BLaER1 treated with 17β-estradiol and CSF1 and Interleukin-3, amounts not matched to agents 10 nM and 100 nM (cell line): ENCODE measurements around the gene RFPL1.

ENCODE experiments used
- H3K27ac ChIP-seq, 11 experiments: shearing (Covaris generic); formaldehyde crosslinking; 2 replicates each; pipeline ENCODE4 v1.8.1; 2022
- H3K27me3 ChIP-seq, 11 experiments: shearing (Covaris generic); formaldehyde crosslinking; 2 replicates each; pipeline ENCODE4 v1.8.1; 2022
- H3K36me3 ChIP-seq, 11 experiments: shearing (Covaris generic); formaldehyde crosslinking; 2 replicates each; pipeline ENCODE4 v1.8.1; 2022
- H3K4me1 ChIP-seq, 10 experiments: shearing (Covaris generic); formaldehyde crosslinking; 2 replicates each; pipeline ENCODE4 v1.8.1; 2022
- H3K4me2 ChIP-seq, 11 experiments: shearing (Covaris generic); formaldehyde crosslinking; 2 replicates each; pipeline ENCODE4 v1.8.1; 2022
- H3K4me3 ChIP-seq, 10 experiments: shearing (Covaris generic); formaldehyde crosslinking; 2 replicates each; pipeline ENCODE4 v1.8.1; 2022
- H3K9ac ChIP-seq, 11 experiments: shearing (Covaris generic); formaldehyde crosslinking; 2 replicates each; pipeline ENCODE4 v1.8.1; 2022
- H3K9me3 ChIP-seq, 11 experiments: shearing (Covaris generic); formaldehyde crosslinking; replicated peaks in 1 of 11; 2 replicates each; pipeline ENCODE4 v1.8.1; 2022
- H4K20me1 ChIP-seq, 11 experiments: shearing (Covaris generic); formaldehyde crosslinking; 2 replicates each; pipeline ENCODE4 v1.8.1; 2022
- Cebpa-rat ChIP-seq, 11 experiments: shearing (Covaris generic); IDR thresholded peaks; 2 replicates each; pipeline ENCODE4 v1.8.1; 2022

RFPL1 gene

GRCh38 chr22:29480262-29480511, 41.8 kb downstream of the RFPL1 start:
- Histone ChIP-seq H3K4me3 (no peak overlapping the region), H3K4me1 (peaks cover 23 to 39% (median 30%) of the 10 kb centered on the region in 10 experiments), H3K36me3 (no peaks in the 10 kb centered on the region), H3K9ac (no peak overlapping the region), H3K27ac (no peak overlapping the region), H3K4me2 (no peak overlapping the region), H4K20me1 (peaks cover 0 to 41% (median 9%) of the 10 kb centered on the region in 11 experiments; a peak in 9 of 22 replicates), H3K27me3 (peaks cover 18 to 31% (median 20%) of the 10 kb centered on the region in 11 experiments), H3K9me3 (peaks cover 0 to 14% (median 7%) of the 10 kb centered on the region in 11 experiments; a peak in 8 of 22 replicates)
- no peak for TF ChIP-seq Cebpa-rat (IDR thresholded peaks at IDR 0.05)

DNA sequence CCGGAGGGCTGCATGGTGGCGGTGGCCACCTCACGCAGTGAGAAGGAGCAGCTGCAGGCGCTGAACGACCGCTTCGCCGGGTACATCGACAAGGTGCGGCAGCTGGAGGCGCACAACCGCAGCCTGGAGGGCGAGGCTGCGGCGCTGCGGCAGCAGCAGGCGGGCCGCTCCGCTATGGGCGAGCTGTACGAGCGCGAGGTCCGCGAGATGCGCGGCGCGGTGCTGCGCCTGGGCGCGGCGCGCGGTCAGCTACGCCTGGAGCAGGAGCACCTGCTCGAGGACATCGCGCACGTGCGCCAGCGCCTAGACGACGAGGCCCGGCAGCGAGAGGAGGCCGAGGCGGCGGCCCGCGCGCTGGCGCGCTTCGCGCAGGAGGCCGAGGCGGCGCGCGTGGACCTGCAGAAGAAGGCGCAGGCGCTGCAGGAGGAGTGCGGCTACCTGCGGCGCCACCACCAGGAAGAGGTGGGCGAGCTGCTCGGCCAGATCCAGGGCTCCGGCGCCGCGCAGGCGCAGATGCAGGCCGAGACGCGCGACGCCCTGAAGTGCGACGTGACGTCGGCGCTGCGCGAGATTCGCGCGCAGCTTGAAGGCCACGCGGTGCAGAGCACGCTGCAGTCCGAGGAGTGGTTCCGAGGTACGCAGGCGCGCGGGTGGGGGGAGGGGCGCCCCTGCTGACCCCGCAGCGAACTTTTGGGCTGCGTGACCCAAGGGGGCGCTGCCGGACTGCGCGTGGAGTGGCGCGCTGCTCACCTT, 42.3 kb downstream of the RFPL1 start:
- no peak overlapping the region for H3K27ac ChIP-seq
- peaks cover 0 to 14% (median 7%) of the 10 kb centered on the region in 11 experiments; a peak in 8 of 22 replicates for H3K9me3 ChIP-seq
- no peak overlapping the region for H3K9ac ChIP-seq
- no peak overlapping the region for H3K4me2 ChIP-seq
- H3K4me3 ChIP-seq: no peak overlapping the region
- H4K20me1 ChIP-seq: peaks cover 0 to 37% (median 6%) of the 10 kb centered on the region in 11 experiments; a peak in 8 of 22 replicates
- TF ChIP-seq Cebpa-rat (IDR thresholded peaks at IDR 0.05): no peak
- peaks cover 18 to 34% (median 27%) of the 10 kb centered on the region in 10 experiments for H3K4me1 ChIP-seq
- H3K36me3 ChIP-seq: no peaks in the 10 kb centered on the region
- peaks cover 18 to 31% (median 20%) of the 10 kb centered on the region in 11 experiments for H3K27me3 ChIP-seq

- Histone ChIP-seq H3K4me3 (no peak overlapping the region), H4K20me1 (peaks cover 0 to 32% (median 6%) of the 10 kb centered on the region in 11 experiments; a peak in 8 of 22 replicates), H3K4me1 (peaks cover 11 to 27% (median 20%) of the 10 kb centered on the region in 10 experiments), H3K4me2 (peak overlapping the region in 1 of 11 experiments; percentile 52; a peak in 3 of 22 replicates), H3K9me3 (peaks cover 0 to 14% (median 7%) of the 10 kb centered on the region in 11 experiments; a peak in 8 of 22 replicates), H3K27ac (no peak overlapping the region), H3K36me3 (no peaks in the 10 kb centered on the region), H3K9ac (no peak overlapping the region), H3K27me3 (peaks cover 18 to 31% (median 20%) of the 10 kb centered on the region in 11 experiments)
- no peak for TF ChIP-seq Cebpa-rat (IDR thresholded peaks at IDR 0.05)
Observed at GRCh38 chr22:29481265-29482000, 43.0 kb downstream of the RFPL1 start.

DNA sequence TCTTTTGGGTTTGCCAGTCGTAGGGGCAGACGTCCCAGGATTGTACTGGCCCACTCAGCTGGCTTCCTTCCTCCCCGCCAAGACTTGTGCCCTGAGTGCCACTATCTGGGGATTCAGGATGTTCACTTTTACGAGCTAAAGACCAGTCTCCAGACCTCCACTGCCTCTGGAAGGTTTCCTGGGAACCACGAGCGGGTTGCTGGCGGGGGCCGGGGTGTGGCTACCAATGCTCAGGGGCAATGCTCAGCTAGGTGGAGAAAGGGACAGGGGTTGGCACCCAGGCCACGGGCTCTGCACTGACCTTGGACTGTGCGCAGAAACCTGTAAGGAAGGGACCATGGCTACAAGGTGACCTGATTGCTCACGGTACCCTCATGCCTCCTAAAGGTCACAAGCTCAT, 43.9 kb downstream of the RFPL1 start:
- H3K9me3 ChIP-seq: peaks cover 0 to 14% (median 7%) of the 10 kb centered on the region in 11 experiments; a peak in 8 of 22 replicates
- no peak overlapping the region for H3K27ac ChIP-seq
- H3K36me3 ChIP-seq: no peaks in the 10 kb centered on the region
- H4K20me1 ChIP-seq: peaks cover 0 to 32% (median 6%) of the 10 kb centered on the region in 11 experiments; a peak in 7 of 22 replicates
- no peak overlapping the region for H3K9ac ChIP-seq
- H3K4me3 ChIP-seq: no peak overlapping the region
- H3K27me3 ChIP-seq: peaks cover 18 to 26% (median 20%) of the 10 kb centered on the region in 11 experiments
- no peak overlapping the region for H3K4me2 ChIP-seq
- H3K4me1 ChIP-seq: peaks cover 9 to 26% (median 20%) of the 10 kb centered on the region in 10 experiments
- no peak for TF ChIP-seq Cebpa-rat (IDR thresholded peaks at IDR 0.05)

GRCh38 chr22:29482726-29483125, 44.3 kb downstream of the RFPL1 start:
- Histone ChIP-seq H3K4me1 (peaks cover 8 to 28% (median 19%) of the 10 kb centered on the region in 10 experiments), H3K27ac (no peak overlapping the region), H3K4me2 (no peak overlapping the region), H3K27me3 (peaks cover 18 to 26% (median 20%) of the 10 kb centered on the region in 11 experiments), H3K9me3 (peaks cover 0 to 14% (median 7%) of the 10 kb centered on the region in 11 experiments; a peak in 8 of 22 replicates), H3K4me3 (no peak overlapping the region), H4K20me1 (peaks cover 0 to 29% (median 6%) of the 10 kb centered on the region in 11 experiments; a peak in 7 of 22 replicates), H3K36me3 (no peaks in the 10 kb centered on the region), H3K9ac (no peak overlapping the region)
- no peak for TF ChIP-seq Cebpa-rat (IDR thresholded peaks at IDR 0.05)

GRCh38 chr22:29483254-29483653, 44.9 kb downstream of the RFPL1 start:
- H3K9ac ChIP-seq: no peak overlapping the region
- H3K4me3 ChIP-seq: no peak overlapping the region
- H3K4me1 ChIP-seq: peaks cover 2 to 28% (median 17%) of the 10 kb centered on the region in 10 experiments; a peak in 19 of 20 replicates
- H3K27ac ChIP-seq: no peak overlapping the region
- peaks cover 0 to 24% (median 3%) of the 10 kb centered on the region in 11 experiments; a peak in 5 of 22 replicates for H4K20me1 ChIP-seq
- peaks cover 18 to 26% (median 20%) of the 10 kb centered on the region in 11 experiments for H3K27me3 ChIP-seq
- no peaks in the 10 kb centered on the region for H3K36me3 ChIP-seq
- TF ChIP-seq Cebpa-rat (IDR thresholded peaks at IDR 0.05): no peak
- peaks cover 0 to 14% (median 7%) of the 10 kb centered on the region in 11 experiments; a peak in 8 of 22 replicates for H3K9me3 ChIP-seq
- H3K4me2 ChIP-seq: no peak overlapping the region

- TF ChIP-seq Cebpa-rat (IDR thresholded peaks at IDR 0.05): no peak
- Histone ChIP-seq H3K4me3 (no peak overlapping the region), H3K4me1 (peaks cover 14 to 36% (median 27%) of the 10 kb centered on the region in 10 experiments), H3K36me3 (no peaks in the 10 kb centered on the region), H4K20me1 (peaks cover 0 to 15% (median 0%) of the 10 kb centered on the region in 11 experiments; a peak in 3 of 22 replicates), H3K27ac (no peak overlapping the region), H3K9me3 (peaks cover 0 to 14% (median 7%) of the 10 kb centered on the region in 11 experiments; a peak in 8 of 22 replicates), H3K4me2 (peak overlapping the region in 2 of 11 experiments; percentile 15 to 30; a peak in 3 of 22 replicates), H3K27me3 (peaks cover 7 to 14% (median 9%) of the 10 kb centered on the region in 11 experiments), H3K9ac (no peak overlapping the region)
Observed at GRCh38 chr22:29484642-29485041, 46.3 kb downstream of the RFPL1 start.

DNA sequence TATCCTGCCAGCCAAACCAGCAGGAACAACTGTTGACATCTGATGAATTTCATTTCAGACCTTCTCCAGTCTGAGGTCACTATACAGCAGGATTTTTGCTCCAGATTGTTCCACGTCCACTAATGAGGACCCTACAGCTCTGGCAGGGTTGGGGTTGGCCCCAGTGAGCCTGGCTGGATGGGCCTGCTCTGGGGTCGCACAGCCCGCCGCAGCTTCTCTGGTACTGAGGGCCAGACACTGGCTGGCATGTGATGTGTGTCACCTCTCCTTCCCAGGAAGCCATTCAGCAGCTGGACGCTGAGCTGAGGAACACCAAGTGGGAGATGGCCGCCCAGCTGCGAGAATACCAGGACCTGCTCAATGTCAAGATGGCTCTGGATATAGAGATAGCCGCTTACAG, 47.1 kb downstream of the RFPL1 start:
- Histone ChIP-seq H3K27me3 (peaks cover 0 to 6% (median 1%) of the 10 kb centered on the region in 11 experiments; a peak in 13 of 22 replicates), H4K20me1 (peaks cover 0 to 9% (median 0%) of the 10 kb centered on the region in 11 experiments; a peak in 1 of 22 replicates), H3K9me3 (peaks cover 0 to 6% (median under 1%) of the 10 kb centered on the region in 11 experiments; a peak in 8 of 22 replicates), H3K36me3 (no peaks in the 10 kb centered on the region), H3K9ac (no peak overlapping the region), H3K4me1 (peaks cover 19 to 44% (median 35%) of the 10 kb centered on the region in 10 experiments), H3K4me2 (no peak overlapping the region), H3K4me3 (no peak overlapping the region), H3K27ac (no peak overlapping the region)
- TF ChIP-seq Cebpa-rat (IDR thresholded peaks at IDR 0.05): no peak
